ENCODE results near the gene AK3. TPM values are rescaled to one million over a fixed set of nuclear protein-coding genes. Genes with fewer than 3 reads are reported as not detected.
A peak's percentile ranks its signal among the peaks of the same experiment; 100 is the strongest.
"Not testable (repeated sequence)": the region's sequence is repeated elsewhere in the genome, so short reads cannot be mapped to it uniquely, and the experiment has no call there.

AK3 gene
- total RNA-seq, 1 experiment from 2014 or later, result 42.2 TPM

DNA sequence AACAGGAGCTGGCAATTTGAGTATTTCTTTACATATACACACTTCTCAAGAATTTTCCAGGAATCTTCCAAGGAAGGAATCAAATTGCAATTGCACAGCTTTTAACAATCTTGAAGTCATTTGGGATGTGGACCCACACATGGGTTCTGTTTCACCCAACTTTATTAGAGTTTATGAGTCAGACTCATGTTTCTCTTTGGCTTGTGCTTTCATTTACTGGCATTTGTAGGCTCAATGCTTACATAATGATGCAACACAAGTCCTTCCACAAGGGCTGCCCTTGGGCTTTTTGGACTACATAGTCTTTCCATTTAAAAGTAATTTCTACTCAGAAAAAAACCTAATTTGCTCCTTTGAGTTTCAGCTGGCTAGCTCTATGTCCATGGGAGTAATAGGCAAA is 66.2 kb downstream of the AK3 start:
- no peaks in the 10 kb centered on the region for H3K36me3 ChIP-seq
- no peaks in the 10 kb centered on the region for H3K9me3 ChIP-seq (replicated peaks)
- H3K4me1 ChIP-seq, result no peaks in the 10 kb centered on the region
- no peaks in the 10 kb centered on the region for H3K27me3 ChIP-seq
- H3K4me3 ChIP-seq, result no peak overlapping the region
- no peak for DNase-seq
- no peak overlapping the region for H3K27ac ChIP-seq

DNA sequence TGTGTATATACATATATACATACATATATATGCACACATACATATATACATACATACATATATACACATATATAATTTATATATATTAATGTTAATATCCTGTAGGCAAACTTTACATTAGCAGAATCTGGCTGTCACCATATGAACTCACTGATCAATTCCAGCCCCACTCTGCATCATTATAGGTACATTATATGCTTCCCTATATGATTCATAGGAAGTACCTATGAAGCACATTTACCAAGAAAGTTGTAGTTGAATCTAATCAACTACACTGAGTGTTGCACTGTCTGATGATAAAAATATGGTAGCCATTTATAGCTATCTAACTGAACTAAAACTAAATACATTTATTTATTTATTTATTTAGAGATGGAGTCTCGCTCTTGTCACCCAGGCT is 69.3 kb downstream of the AK3 start:
- H3K27ac ChIP-seq, result no peak overlapping the region
- no peaks in the 10 kb centered on the region for H3K27me3 ChIP-seq
- H3K4me3 ChIP-seq, result no peak overlapping the region
- no peaks in the 10 kb centered on the region for H3K4me1 ChIP-seq
- no peaks in the 10 kb centered on the region for H3K9me3 ChIP-seq (replicated peaks)
- DNase-seq, result no peak
- H3K36me3 ChIP-seq, result no peaks in the 10 kb centered on the region

DNA sequence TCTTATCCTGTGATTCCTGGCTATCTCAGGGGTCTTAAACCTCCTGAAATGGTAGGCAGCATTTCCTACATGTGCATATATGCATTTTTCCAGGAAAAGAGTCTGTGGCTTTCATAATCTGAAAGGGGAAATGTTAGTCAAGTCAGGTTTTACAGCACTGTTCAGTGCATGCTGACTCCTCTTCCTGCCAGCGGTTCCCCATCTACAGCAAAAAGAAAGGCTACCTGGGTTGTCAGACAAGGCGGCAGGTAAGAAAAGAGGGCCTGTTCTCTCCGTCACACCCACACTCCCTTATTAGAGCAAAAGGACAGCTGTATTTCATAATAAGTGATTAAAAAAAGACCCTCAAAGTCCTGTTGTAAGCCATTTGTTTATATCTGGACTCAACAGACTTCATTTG is 70.4 kb downstream of the AK3 start:
- no peaks in the 10 kb centered on the region for H3K27me3 ChIP-seq
- no peak for DNase-seq
- H3K27ac ChIP-seq, result no peak overlapping the region

GRCh38 chr9:4669890-4670289 is 71.1 kb downstream of the AK3 start:
- H3K4me3 ChIP-seq, result no peak overlapping the region

More for the DNA sequence above, 70.4 kb downstream of the AK3 start:
- Histone ChIP-seq H3K9me3 (replicated peaks) (no peaks in the 10 kb centered on the region), H3K4me3 (no peak overlapping the region), H3K4me1 (no peaks in the 10 kb centered on the region), H3K36me3 (no peaks in the 10 kb centered on the region)

DNA sequence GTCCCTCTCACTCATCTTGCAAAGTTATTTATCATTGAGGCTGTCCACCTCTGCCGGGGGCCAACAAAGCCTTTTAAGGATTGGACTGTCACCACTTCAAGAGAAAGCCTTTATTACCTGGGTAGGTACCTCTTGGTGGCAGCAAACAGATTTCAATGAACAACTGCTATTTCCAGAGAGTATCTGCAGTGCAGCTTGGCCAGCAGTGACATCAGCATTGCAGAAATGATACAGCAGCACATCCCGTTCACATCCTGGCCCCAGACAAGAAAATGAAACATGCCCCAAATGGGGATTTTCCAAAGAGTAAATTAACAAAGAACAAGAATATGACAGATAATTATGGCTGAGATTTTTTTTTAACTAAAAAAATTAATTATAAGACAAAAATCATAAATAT is 72.4 kb downstream of the AK3 start:
- Histone ChIP-seq H3K36me3 (no peaks in the 10 kb centered on the region), H3K9me3 (replicated peaks) (no peaks in the 10 kb centered on the region), H3K27me3 (no peaks in the 10 kb centered on the region), H3K27ac (no peak overlapping the region), H3K4me1 (no peaks in the 10 kb centered on the region), H3K4me3 (no peak overlapping the region)
- no peak for DNase-seq

More at GRCh38 chr9:4669890-4670289, 71.1 kb downstream of the AK3 start:
- DNase-seq, result no peak
- no peaks in the 10 kb centered on the region for H3K9me3 ChIP-seq (replicated peaks)
- no peaks in the 10 kb centered on the region for H3K36me3 ChIP-seq
- no peaks in the 10 kb centered on the region for H3K4me1 ChIP-seq
- H3K27ac ChIP-seq, result no peak overlapping the region
- no peaks in the 10 kb centered on the region for H3K27me3 ChIP-seq

DNA sequence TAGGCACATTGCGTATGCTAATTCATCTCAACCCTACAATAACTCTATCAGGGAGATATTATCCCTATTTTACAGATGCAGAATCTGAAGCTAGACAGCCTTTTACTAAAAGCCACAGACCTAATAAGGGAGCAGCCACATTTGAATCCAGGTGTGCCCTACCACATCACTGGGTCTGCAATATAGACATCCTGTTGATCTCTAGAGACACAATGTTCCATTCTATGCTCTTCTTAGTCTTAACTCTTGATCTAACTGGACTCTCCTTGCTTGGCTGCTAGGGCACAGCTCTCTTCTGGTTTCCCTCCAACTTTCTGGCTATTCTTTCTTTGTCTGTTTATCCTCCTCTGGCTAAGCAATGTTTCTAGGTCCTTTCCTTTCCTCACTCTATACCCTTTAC is 73.3 kb downstream of the AK3 start:
- Histone ChIP-seq H3K9me3 (replicated peaks) (no peaks in the 10 kb centered on the region), H3K36me3 (no peaks in the 10 kb centered on the region), H3K27ac (no peak overlapping the region), H3K27me3 (no peaks in the 10 kb centered on the region), H3K4me1 (no peaks in the 10 kb centered on the region), H3K4me3 (no peak overlapping the region)
- DNase-seq, result no peak

GRCh38 chr9:4666042-4666699 is 74.8 kb downstream of the AK3 start, which contains the start of gene SPATA6L:
TSS of gene SPATA6L (minus strand) at chr9:4666480. CDS start at chr9:4666250, 230 bp downstream.
- no peak within 1 kb of the TSS for H3K27ac ChIP-seq
- peak; percentile 7 to 23 for DNase-seq
- no peaks in the 10 kb centered on the region for H3K9me3 ChIP-seq (replicated peaks)
- no peaks in the 10 kb centered on the region for H3K27me3 ChIP-seq
- H3K4me1 ChIP-seq, result no peaks in the 10 kb centered on the region
- H3K4me3 ChIP-seq, result peak within 1 kb of the TSS; percentile 42
- no peaks in the 10 kb centered on the region for H3K36me3 ChIP-seq

- Histone ChIP-seq H3K4me1 (no peaks in the 10 kb centered on the region), H3K4me3 (no peak overlapping the region), H3K27me3 (no peaks in the 10 kb centered on the region), H3K9me3 (replicated peaks) (no peaks in the 10 kb centered on the region), H3K36me3 (no peaks in the 10 kb centered on the region), H3K27ac (no peak overlapping the region)
- no peak for DNase-seq
Observed at GRCh38 chr9:4665357-4665756, 75.6 kb downstream of the AK3 start.

- no peak for DNase-seq
- H3K4me3 ChIP-seq, result no peak overlapping the region
- no peaks in the 10 kb centered on the region for H3K27me3 ChIP-seq
- H3K27ac ChIP-seq, result no peak overlapping the region
- H3K4me1 ChIP-seq, result no peaks in the 10 kb centered on the region
- H3K36me3 ChIP-seq, result no peaks in the 10 kb centered on the region
- no peaks in the 10 kb centered on the region for H3K9me3 ChIP-seq (replicated peaks)
Observed at GRCh38 chr9:4663956-4664355, 77.0 kb downstream of the AK3 start.

DNA sequence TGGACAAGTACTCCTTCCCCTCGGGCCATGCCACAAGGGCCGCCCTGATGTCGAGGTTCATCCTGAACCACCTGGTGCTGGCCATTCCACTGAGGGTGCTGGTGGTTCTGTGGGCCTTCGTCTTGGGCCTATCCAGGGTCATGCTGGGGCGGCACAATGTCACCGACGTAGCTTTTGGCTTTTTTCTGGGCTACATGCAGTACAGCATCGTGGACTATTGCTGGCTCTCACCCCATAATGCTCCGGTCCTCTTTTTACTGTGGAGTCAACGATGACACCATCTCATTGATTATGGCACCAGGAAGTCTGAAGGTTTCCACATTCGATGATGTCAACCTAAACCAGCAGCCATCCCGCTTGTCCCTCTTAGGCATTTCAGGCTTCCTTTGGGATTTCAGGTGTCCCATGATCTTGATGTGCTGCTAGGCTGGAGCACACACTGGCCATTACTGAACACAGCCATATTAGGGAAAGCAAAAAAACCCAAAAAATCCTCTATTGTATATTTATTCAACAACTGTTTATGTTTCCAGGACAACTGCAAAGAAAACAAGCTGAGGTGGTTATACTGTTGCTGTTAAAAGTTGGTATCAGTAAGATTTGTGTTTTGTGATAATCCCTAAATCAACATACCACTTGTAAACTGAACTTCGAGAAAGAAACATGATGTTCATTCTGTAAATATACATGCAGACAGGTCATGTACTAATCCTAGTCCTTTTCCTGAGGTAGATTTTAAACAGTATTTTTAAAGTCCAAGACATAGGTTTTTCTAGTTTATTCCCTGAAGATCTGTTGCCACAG is 77.8 kb downstream of the AK3 start:
- DNase-seq, result no peak
- no peak overlapping the region for H3K4me3 ChIP-seq
- H3K27me3 ChIP-seq, result no peaks in the 10 kb centered on the region
- H3K4me1 ChIP-seq, result no peaks in the 10 kb centered on the region
- H3K36me3 ChIP-seq, result no peaks in the 10 kb centered on the region
- no peak overlapping the region for H3K27ac ChIP-seq
- no peaks in the 10 kb centered on the region for H3K9me3 ChIP-seq (replicated peaks)

- Histone ChIP-seq H3K4me3 (peak within 1 kb of the TSS; percentile 63), H3K9me3 (replicated peaks) (no peaks in the 10 kb centered on the region), H3K27me3 (no peaks in the 10 kb centered on the region), H3K27ac (no peak within 1 kb of the TSS), H3K4me1 (no peaks in the 10 kb centered on the region), H3K36me3 (no peaks in the 10 kb centered on the region)
- peak; percentile 63 to 67 for DNase-seq
Observed at GRCh38 chr9:4662108-4662988, 78.7 kb downstream of the AK3 start, which contains the start of gene PLPP6. TSS of gene PLPP6 (plus strand) at chr9:4662294. CDS start at chr9:4662376, 82 bp downstream.

GRCh38 chr9:4661611-4662010 is 79.4 kb downstream of the AK3 start:
- peak overlapping the region; percentile 63 for H3K4me3 ChIP-seq
- H3K4me1 ChIP-seq, result no peaks in the 10 kb centered on the region
- H3K27me3 ChIP-seq, result no peaks in the 10 kb centered on the region
- DNase-seq, result no peak
- no peak overlapping the region for H3K27ac ChIP-seq
- H3K36me3 ChIP-seq, result no peaks in the 10 kb centered on the region
- H3K9me3 ChIP-seq (replicated peaks), result no peaks in the 10 kb centered on the region

- no peak overlapping the region for H3K4me3 ChIP-seq
- no peak overlapping the region for H3K27ac ChIP-seq
- DNase-seq, result no peak
- H3K9me3 ChIP-seq (replicated peaks), result no peaks in the 10 kb centered on the region
- H3K36me3 ChIP-seq, result no peaks in the 10 kb centered on the region
- H3K27me3 ChIP-seq, result no peaks in the 10 kb centered on the region
- no peaks in the 10 kb centered on the region for H3K4me1 ChIP-seq
Observed at GRCh38 chr9:4661165-4661564, 79.8 kb downstream of the AK3 start.

- H3K9me3 ChIP-seq (replicated peaks); H3K4me1 ChIP-seq; H3K36me3 ChIP-seq; H3K4me3 ChIP-seq; DNase-seq; H3K27ac ChIP-seq; H3K27me3 ChIP-seq: not testable (repeated sequence)
Observed at GRCh38 chr9:4660665-4661064, 80.3 kb downstream of the AK3 start.

Data from SJCRH30 (cell line).